ENCODE results near the gene VGLL4. TPM values are rescaled to one million over a fixed set of nuclear protein-coding genes. Genes with fewer than 3 reads are reported as not detected.

VGLL4 gene
- total RNA-seq, 1 experiment from 2014 or later, result 46.3 TPM

GRCh38 chr3:11539677-11540076 is 104.0 kb downstream of the VGLL4 start:
- H3K27me3 ChIP-seq (ENCODE audit: low read length), result no peaks in the 10 kb centered on the region
- no peak overlapping the region for H2AFZ ChIP-seq (ENCODE audit: low read length)
- intact Hi-C loops (cut with micrococcal nuclease), result loop anchor here (1.0 kb wide), 1 partner anchor 160 kb away; no protein-coding TSS in a partner anchor
- H4K20me1 ChIP-seq (ENCODE audit: low read length), result no peaks in the 10 kb centered on the region
- no peak overlapping the region for H3K9ac ChIP-seq (ENCODE audit: low read length)
- no peak overlapping the region for H3K27ac ChIP-seq (ENCODE audit: low read length)
- TF ChIP-seq CTCF (conservative IDR thresholded peaks at IDR 0.05; ENCODE audit: low read depth, low read length), result peak; percentile 80
- TF ChIP-seq EZH2 (IDR thresholded peaks at IDR 0.05; ENCODE audit: low read length, unreplicated experiment), result no peak
- ATAC-seq (peak; percentile 99), DNase-seq (peak; percentile 89)
- no peaks in the 10 kb centered on the region for H3K36me3 ChIP-seq (ENCODE audit: low read depth, low read length)
- POLR2A ChIA-PET (ENCODE audit: unreplicated experiment), result interaction anchor here (0.6 kb wide), 1 partner anchor 17 kb away, joined by 3 read pairs; no protein-coding TSS in a partner anchor
- H3K4me2 ChIP-seq (ENCODE audit: low read length), result peak overlapping the region; percentile 32
- H3K4me1 ChIP-seq (ENCODE audit: insufficient read depth, low read length), result peaks cover 12% of the 10 kb centered on the region
- H3K9me2 ChIP-seq (replicated peaks; ENCODE audit: low read length), result no peaks in the 10 kb centered on the region
- no peaks in the 10 kb centered on the region for H3F3A ChIP-seq (ENCODE audit: low read length, unreplicated experiment)
- no peaks in the 10 kb centered on the region for H3K9me3 ChIP-seq (ENCODE audit: low read length)
- no peak overlapping the region for H3K4me3 ChIP-seq (ENCODE audit: low read length)
- CTCF ChIA-PET, result interaction anchor here (0.5 to 1.3 kb wide), 6 partner anchors 17 to 161 kb away, joined by 3 to 15 read pairs (median 3); no protein-coding TSS in a partner anchor
- H3K79me2 ChIP-seq (ENCODE audit: low read length), result no peaks in the 10 kb centered on the region
- BruUV-seq (replicated peaks), result no TSS peak

GRCh38 chr3:11539218-11539617 is 104.5 kb downstream of the VGLL4 start:
- Histone ChIP-seq H3K79me2 (ENCODE audit: low read length) (no peaks in the 10 kb centered on the region), H3K36me3 (ENCODE audit: low read depth, low read length) (no peaks in the 10 kb centered on the region), H3K9me2 (replicated peaks; ENCODE audit: low read length) (no peaks in the 10 kb centered on the region), H3F3A (ENCODE audit: low read length, unreplicated experiment) (no peaks in the 10 kb centered on the region), H3K4me1 (ENCODE audit: insufficient read depth, low read length) (peaks cover 12% of the 10 kb centered on the region), H3K27me3 (ENCODE audit: low read length) (no peaks in the 10 kb centered on the region), H3K4me3 (ENCODE audit: low read length) (no peak overlapping the region), H3K9ac (ENCODE audit: low read length) (no peak overlapping the region), H3K27ac (ENCODE audit: low read length) (no peak overlapping the region), H4K20me1 (ENCODE audit: low read length) (no peaks in the 10 kb centered on the region), H3K4me2 (ENCODE audit: low read length) (peak overlapping the region; percentile 7; the same call in 1 of the 2 replicates), H2AFZ (ENCODE audit: low read length) (no peak overlapping the region), H3K9me3 (ENCODE audit: low read length) (no peaks in the 10 kb centered on the region)
- TF ChIP-seq EZH2 (IDR thresholded peaks at IDR 0.05; ENCODE audit: low read length, unreplicated experiment), result no peak
- no peak for TF ChIP-seq EZH2phosphoT487 (IDR thresholded peaks at IDR 0.05; ENCODE audit: borderline replicate concordance, low read length)
- no peak for TF ChIP-seq CTCF (conservative IDR thresholded peaks at IDR 0.05; ENCODE audit: low read depth, low read length)
- intact Hi-C loops (cut with micrococcal nuclease), result loop anchor here (1.0 kb wide), 1 partner anchor 160 kb away; no protein-coding TSS in a partner anchor
- ChIA-PET POLR2A (ENCODE audit: unreplicated experiment) (interaction anchor here (0.6 kb wide), 1 partner anchor 17 kb away, joined by 3 read pairs; no protein-coding TSS in a partner anchor), CTCF (interaction anchor here (0.5 to 1.3 kb wide), 4 partner anchors 62 to 160 kb away, joined by 3 to 15 read pairs (median 4); no protein-coding TSS in a partner anchor)
- DNase-seq (peak; percentile 11), ATAC-seq (peak; percentile 36)
- no TSS peak for BruUV-seq (replicated peaks)

GRCh38 chr3:11538581-11538980 is 105.1 kb downstream of the VGLL4 start:
- DNase-seq (no peak), ATAC-seq (no peak)
- CTCF ChIA-PET, result interaction anchor here (0.5 to 1.1 kb wide), 3 partner anchors 24 to 870 kb away, joined by 3 to 12 read pairs (median 5); no protein-coding TSS in a partner anchor
- Histone ChIP-seq H3K36me3 (ENCODE audit: low read depth, low read length) (no peaks in the 10 kb centered on the region), H3K4me3 (ENCODE audit: low read length) (no peak overlapping the region), H3K27ac (ENCODE audit: low read length) (no peak overlapping the region), H3K9me3 (ENCODE audit: low read length) (no peaks in the 10 kb centered on the region), H3K79me2 (ENCODE audit: low read length) (no peaks in the 10 kb centered on the region), H3K4me2 (ENCODE audit: low read length) (no peak overlapping the region), H3K9me2 (replicated peaks; ENCODE audit: low read length) (no peaks in the 10 kb centered on the region), H3K27me3 (ENCODE audit: low read length) (no peaks in the 10 kb centered on the region), H3F3A (ENCODE audit: low read length, unreplicated experiment) (no peaks in the 10 kb centered on the region), H4K20me1 (ENCODE audit: low read length) (no peaks in the 10 kb centered on the region), H3K9ac (ENCODE audit: low read length) (no peak overlapping the region), H3K4me1 (ENCODE audit: insufficient read depth, low read length) (peaks cover 12% of the 10 kb centered on the region), H2AFZ (ENCODE audit: low read length) (no peak overlapping the region)
- POLR2A ChIA-PET (ENCODE audit: unreplicated experiment), result no interaction called here
- no peak for TF ChIP-seq CTCF (conservative IDR thresholded peaks at IDR 0.05; ENCODE audit: low read depth, low read length)
- no peak for TF ChIP-seq EZH2phosphoT487 (IDR thresholded peaks at IDR 0.05; ENCODE audit: borderline replicate concordance, low read length)
- TF ChIP-seq EZH2 (IDR thresholded peaks at IDR 0.05; ENCODE audit: low read length, unreplicated experiment), result no peak
- intact Hi-C loops (cut with micrococcal nuclease), result no loop called here
- BruUV-seq (replicated peaks), result no TSS peak

Data from PC-3 (cell line).